C4-2B (cell line): ENCODE results near the gene CSNK2A2.

Experiments
- ZFX ChIP-seq: fragments of 450-650 bp; IDR thresholded peaks from 2 replicates; pipeline ENCODE4 v1.6.1; 2017
- TF ChIP-seq, protein P1 (sequence below): fragments of 450-650 bp; conservative IDR thresholded peaks from 2 replicates; pipeline ENCODE4 v1.5.1; 2017; ENCODE audit warnings: mild to moderate bottlenecking

DNA sequence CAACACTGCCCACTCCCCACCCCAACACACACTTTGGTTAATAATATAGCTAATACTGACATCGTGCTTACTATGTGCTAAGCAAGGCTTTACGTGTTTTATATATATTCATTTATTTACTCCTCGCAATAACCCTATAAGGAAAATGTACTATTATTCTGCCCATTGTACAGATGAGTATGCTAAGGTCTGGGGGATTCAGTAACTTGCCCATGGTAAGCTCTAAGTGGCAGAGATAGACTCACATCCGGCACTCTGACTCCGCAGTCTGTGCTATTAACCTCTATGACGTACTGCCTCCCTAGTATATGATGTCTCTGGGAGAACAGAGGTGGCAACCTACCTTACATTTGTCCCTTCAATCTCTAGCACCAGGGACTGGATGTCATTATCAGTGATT is 81.4 kb downstream of the CSNK2A2 start:
- TF ChIP-seq, protein P1, sequence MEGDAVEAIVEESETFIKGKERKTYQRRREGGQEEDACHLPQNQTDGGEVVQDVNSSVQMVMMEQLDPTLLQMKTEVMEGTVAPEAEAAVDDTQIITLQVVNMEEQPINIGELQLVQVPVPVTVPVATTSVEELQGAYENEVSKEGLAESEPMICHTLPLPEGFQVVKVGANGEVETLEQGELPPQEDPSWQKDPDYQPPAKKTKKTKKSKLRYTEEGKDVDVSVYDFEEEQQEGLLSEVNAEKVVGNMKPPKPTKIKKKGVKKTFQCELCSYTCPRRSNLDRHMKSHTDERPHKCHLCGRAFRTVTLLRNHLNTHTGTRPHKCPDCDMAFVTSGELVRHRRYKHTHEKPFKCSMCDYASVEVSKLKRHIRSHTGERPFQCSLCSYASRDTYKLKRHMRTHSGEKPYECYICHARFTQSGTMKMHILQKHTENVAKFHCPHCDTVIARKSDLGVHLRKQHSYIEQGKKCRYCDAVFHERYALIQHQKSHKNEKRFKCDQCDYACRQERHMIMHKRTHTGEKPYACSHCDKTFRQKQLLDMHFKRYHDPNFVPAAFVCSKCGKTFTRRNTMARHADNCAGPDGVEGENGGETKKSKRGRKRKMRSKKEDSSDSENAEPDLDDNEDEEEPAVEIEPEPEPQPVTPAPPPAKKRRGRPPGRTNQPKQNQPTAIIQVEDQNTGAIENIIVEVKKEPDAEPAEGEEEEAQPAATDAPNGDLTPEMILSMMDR, result no peak
- TF ChIP-seq ZFX, result no peak
